HG03354 (cell line): ENCODE data around the gene WWOX.

Experiments
- ATAC-seq: cut with Tn5 transposase; IDR thresholded peaks from one replicate; pipeline ENCODE4 v1.9.1; 2021; ENCODE audit warnings: mild to moderate bottlenecking; ENCODE audit not compliant: unreplicated experiment, poor library complexity, severe bottlenecking

The WWOX gene

DNA sequence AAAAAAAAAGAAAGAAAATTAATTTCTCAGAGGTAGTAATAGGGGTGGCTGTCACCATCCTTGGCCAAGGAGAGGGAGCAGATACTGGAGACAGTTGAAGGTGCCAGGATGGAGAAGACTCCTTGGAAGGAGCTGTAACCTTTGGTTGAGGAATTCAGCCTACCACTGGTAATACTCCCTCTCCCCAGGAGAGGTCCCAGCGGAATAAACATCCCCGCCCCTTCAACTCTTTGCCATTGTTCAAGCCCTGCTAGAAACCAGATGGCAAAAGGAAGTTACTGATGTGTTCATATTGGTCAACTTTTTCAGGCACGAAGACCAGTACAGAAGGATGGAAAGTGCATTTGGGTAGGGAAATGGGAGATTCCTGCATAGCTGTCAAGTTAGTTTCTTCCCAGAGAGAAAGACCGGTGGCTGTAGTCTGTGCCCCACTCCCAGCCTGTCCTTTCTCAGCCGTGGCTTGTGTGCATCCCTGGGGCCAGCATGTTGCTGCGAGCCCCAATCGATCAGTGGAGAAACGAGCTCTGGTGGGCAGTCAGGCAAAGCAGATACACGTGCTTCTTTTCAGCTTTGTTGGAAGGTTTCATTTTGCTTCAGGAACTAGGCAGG, 889.0 kb downstream of the WWOX start:
- no peak for ATAC-seq

DNA sequence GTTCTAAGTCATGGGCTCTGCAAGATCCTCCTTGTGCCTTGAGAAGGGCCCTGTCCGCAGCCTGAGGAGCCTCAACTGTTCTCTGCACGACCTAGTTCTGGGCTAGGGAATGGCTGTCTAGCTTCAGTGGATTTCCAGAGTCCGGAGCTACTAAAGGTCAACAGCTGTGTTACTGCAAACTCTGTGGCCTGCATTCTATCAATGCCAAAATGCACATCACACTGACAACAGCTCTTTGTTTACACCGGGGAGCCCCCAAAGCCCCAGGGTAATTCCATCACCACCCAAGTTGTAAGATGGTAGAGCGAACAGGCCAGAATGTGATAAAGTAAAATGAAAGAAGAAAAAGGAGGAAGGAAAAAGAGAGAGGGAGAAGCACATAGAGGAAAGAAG, 890.9 kb downstream of the WWOX start:
- ATAC-seq: peak; percentile 24

DNA sequence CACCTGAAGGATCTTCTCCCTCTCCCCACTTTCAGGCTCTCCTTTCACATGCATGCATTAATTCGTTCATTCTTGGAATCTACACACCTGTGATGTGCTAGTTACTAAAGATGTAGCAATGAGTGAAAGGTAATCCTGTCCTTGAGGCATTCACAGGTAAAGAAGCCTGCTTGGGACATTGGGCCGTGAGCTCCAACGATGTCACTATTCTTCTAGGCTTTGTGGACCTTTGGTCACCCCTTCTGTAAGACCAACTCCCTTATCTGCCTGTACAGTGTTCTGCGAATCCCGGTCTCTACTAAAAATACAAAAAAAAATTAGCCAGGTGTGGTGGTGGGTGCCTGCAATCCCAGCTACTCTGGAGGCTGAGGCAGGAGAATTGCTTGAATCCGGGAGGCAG, 892.5 kb downstream of the WWOX start:
- no peak for ATAC-seq

DNA sequence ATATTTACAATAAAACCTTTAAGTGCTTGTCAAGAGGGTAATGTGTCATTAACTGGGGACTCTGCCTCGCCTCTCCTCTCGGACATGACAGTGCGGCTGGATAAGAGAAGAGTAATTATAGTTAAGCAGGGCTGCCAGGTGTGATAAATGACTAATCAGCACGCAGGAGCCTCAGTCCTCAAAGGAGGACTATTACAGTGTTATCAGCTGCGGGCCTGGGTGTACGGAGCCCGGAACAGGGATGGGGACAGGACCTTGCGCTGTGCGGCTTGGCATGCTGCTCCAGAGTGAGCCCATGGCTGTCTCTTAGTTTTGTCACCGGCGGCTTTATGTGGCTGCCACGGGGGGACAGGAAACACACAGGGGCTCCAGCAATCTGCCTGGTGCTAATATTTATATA, 893.9 kb downstream of the WWOX start:
- ATAC-seq: no peak

DNA sequence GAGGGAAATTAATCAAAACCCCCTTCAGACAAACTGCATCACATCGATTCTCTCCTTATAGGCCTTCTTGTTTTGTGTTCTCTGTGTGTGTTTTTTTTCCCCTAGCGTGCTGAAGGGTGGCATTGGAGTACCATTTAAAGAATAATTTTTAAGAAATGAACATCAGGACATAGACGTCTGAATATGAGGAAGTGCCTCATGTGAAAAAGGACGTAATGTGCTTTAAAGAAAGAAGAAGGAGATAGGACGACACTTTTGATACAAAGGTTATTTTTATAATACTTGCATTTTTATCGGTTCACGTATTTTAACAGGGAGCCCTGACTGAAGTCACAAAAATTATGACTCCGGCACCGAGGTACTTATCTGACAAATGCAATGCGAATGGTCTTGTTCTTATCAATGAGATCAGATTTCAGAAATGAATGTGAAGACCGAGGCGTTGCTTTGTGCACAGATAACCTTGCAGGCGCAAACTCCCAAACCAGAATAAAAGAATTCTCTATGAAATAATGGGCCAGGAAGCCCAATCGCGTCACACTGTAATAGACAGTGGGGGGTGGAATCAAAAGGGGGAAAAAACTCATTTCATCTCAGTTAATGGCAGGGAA, 894.8 kb downstream of the WWOX start:
- ATAC-seq: no peak

DNA sequence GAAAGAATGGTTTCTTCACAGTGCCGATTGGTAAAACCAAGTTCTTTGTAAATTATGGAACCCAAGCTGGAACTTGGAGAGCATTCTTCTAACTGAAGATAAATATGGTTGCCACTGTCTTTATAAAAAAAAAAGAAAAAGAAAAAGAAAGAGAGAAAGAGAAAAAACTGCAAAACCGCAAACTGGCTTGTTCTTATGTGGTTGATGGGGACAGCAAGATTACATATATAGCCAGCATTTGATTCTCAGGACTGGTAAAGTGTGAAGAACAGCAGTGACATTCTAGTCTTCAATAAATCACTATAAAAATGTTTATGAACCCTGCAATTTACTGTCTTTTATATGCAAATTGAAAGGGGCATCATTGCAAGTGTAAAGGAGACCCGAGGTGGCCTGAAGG, 896.0 kb downstream of the WWOX start:
- no peak for ATAC-seq

DNA sequence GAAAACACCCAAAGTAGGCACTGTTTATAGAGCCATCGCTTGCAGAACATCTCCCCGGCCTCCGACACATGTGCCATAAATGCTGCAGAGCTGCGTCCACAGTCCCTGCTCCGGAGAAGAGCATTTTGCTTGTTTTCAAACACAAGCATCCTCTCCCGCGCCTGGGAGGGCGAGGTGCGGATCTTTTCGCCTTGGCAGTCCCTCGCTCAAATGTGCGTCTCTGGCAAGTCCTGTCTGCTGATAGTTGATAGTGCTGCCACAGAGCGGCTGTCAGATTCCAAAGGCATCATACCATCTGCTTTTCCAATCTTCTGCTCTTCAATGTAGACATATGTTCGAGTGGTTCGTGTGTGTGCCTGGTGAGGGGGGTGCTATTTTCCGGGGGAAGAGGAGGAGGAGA, 897.3 kb downstream of the WWOX start:
- no peak for ATAC-seq

DNA sequence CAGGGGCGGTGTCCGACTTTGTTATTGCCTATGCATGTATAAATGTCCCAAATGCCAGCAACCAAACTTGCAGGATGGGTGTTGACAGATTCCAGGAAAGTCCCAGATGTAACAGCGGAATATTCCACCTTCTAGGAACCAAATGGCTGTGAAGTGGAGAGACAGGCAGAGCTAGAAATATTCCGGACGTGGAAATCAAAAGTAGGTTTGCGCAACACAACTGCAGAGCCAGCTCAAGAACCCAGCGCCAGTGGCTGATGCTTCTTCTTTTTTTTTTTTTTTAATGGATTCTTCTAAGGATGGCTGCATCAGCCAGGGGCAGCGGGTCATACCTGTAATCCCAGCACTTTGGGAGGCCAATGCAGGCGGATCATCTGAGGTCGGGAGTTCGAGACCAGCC, 899.4 kb downstream of the WWOX start:
- no peak for ATAC-seq

DNA sequence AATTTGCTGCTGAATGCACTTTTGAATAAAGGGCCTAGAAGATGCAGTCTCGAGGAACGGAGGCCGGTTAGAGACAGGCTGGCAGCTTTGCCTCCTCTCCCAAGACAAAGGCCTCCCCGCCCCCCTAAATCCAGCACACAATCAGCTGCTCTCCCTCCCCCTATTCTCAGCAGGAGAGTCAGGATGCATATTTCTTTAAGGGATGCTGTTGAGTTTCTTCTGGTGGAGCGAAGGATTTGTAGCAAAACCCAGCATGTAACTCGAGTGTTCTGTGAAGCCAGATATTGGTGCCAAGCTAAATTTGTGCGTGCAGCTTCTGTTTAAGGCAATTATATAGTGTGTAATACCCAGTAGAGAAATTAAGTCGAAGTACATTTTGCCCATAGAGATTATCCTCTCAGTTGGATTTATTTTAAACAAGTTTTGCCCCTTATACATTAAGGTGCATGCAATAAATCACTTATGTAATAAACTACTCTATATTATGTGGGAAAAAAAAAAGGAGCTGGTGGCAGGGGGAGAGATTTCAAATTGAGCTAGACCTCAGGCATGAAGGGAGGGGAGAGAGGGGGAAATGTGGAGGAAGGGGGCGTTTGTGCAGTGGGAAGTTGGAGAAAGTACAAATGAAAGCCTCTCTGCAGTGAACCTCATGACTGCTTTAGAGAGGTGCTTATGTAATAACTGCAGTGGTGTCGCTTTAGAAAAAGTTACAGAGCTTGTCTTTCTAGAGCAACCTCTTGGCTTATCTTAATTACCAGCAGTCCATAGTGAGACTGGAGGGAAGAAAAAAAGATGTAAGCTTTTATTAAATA, 901.9 kb downstream of the WWOX start:
- no peak for ATAC-seq

DNA sequence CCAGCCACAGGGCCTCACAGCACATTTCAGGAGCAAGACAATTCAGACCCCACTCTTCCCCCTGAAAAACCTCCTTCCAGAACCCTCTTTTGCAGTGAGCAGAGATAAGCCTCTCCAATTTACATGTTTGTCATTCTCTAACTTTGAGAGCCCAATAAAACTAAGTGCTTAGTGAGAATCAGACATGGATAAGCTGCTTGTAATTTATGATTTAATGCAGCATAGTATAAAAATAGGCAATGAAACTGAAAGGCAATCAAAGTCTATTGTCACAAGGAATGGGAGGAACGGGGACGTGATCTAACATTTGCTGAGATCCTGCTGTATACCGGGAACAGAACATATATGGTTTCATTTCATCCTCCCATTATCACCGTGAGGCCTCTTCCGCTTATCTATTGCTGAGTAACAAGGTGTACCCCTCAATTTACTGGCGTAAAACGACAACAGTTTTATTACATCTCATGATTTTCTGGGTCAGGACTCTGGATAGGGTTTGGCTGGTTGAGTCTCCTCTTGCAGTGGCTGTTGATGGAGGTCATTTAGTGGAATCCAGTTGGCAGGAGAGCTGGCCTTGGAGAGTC, 903.7 kb downstream of the WWOX start:
- no peak for ATAC-seq

DNA sequence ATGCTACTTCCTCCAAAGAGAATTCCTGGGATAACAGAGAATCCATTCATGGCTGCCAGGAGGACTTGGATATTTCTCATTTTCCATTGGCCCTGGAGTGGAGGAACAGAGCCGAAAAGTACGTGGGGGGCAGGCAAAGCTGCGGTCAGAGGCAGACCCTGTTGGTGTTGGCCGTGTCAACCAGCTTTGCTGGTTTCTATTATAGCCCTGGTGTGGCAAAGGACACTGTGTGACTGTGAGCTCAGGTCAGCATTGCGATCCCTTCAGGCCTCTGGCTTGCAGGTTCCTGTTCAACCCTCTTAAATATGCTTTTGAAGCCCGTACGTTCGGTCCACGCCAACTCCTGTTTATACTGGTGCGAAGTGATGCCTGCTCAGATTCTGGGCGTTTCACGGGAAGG, 904.9 kb downstream of the WWOX start:
- no peak for ATAC-seq

DNA sequence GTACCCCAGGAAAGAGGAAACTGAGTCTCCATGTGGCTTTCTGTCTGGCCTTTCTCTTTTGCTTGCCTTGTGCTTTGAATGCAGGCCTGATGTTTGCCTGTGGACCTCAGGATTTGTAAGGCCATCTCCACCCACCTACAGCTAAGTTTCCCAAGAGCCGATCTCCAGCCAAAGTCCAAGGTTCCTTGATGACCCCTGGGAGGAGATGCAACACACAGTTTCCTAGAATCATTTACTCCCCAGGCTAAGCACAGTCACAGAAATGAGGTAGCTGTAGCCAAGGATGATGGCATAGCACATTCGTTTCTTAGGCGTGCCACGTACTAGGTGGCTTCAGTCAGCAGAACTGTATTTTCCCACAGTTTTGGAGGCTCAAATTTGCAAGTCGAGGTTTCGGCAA, 905.6 kb downstream of the WWOX start:
- ATAC-seq: no peak

DNA sequence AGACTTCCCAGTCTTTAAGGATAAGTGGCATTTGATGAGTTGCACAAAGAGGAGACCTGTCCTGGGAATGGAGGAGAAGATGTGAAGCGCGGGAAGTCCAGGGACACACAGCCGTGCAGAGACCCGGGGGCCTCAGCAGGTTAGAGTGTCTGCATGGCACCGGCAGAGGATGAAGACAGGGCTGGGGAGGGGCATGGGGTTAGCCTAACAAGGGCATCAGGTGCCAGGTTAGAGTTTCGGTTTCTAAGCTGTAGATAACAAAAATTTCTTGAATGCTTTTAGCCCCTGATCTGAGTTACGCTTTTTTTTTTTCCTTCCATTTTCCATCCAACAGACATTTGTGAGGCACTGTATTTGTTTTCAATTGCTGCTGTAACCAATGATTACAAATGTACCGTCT, 906.8 kb downstream of the WWOX start:
- no peak for ATAC-seq

DNA sequence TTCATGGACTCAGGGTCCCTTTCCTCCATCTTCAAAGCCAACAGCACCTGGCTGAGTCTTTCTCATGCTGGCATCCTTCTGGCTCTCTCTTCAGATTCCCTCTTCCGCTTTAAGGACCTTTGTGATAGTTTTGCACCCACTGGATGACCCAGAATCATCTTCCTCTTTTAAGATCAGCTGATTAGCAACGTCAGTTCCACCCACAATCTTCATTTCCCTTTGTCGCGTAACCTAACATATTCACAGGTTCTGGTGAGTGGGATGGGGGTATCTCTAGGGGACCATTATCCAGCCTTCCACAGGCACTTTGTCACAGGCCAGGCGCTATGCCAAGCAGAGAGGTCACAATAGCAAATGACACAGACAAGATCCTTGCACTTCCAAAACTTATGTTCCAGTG, 907.3 kb downstream of the WWOX start:
- ATAC-seq: no peak

DNA sequence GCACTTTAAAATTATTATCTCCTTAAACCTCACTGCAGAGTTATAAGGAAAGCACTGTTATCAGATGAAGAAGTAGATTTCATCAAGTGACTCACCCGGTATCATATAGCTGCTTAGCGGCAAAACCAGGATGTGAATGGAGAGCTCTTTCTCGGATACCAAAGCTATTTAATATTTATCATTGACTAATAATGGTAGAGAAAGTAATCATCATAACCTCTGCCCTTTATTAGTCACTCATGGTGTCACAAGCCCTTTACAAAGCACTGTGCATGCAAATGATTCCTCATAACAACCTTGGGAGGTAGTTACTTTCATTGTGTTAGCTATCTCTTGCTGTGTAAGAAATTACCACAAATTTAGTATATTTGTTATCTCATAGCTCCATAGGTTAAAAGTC, 908.2 kb downstream of the WWOX start:
- peak; percentile 74 for ATAC-seq

DNA sequence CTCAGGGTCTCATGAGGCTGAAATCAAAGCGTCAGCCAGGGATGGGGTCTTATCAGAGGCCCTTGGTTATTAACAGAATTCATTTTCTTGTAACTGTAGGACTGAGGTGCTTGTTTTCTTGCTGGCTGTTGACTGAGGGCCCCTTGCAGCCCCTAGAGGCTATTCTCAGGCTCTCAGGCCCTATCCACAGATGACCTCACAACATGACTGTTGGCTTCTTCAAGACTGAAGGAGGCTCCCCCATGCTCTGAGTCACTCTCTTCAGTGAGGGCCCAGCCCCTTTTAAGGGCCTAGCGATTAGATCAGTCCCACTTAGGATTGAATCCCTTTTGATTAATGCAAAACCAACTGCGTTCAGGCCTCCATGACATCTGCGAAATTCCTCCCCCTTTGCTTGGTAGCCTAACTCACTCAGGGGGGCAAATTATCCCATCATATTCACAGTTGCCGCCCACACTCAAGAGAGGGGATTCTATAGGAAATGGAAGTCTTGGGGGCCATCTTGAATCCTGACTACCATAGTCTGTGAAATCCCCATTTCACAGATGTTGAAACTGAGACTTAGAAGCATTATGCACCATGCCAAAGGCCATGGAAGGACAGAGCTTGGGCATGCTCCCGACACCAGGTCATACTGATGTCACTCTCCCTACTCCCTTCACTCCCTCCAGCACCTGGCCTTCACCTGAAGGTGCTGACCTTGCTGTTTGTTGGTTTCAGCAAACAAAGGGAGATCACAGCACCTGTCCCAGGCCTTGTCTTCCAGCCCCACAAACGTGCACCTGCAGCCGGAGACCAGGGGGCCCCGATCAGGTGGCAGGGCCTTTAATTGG, 908.8 kb downstream of the WWOX start:
- ATAC-seq: peak; percentile 31

DNA sequence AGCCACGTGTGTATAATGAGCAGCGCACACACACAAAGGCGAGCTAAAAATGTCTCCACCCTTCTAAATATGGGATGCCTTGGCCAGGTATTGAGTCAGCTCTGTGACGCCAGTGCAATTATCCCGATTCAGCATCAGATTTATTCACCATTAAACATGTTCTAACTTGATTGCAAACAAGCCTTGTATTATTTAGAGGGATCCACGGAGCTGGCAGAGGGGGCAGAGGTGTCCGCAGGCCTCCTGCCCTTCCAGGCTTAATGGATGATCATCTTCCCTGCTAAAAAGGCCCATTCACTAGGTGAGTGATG, 909.4 kb downstream of the WWOX start:
- ATAC-seq: no peak

DNA sequence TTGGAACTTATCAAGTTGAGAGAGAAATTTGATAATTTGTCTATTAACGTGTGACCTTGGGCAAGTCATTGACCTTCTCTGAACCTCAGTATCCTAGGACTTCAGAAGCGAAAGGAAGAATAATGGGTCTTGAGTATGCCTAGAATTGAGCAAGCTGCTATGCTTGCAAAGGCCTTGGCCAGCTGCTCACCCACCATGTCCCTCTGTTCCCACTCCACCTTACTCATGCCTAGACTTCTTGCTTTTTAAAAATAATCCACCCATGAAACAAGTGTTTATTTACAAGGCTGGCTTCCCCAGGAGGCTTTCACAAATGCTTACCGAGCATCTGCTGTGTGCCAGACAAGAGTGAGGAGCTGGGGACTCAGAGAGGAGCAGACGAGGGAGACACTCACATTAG, 910.4 kb downstream of the WWOX start:
- ATAC-seq: no peak

DNA sequence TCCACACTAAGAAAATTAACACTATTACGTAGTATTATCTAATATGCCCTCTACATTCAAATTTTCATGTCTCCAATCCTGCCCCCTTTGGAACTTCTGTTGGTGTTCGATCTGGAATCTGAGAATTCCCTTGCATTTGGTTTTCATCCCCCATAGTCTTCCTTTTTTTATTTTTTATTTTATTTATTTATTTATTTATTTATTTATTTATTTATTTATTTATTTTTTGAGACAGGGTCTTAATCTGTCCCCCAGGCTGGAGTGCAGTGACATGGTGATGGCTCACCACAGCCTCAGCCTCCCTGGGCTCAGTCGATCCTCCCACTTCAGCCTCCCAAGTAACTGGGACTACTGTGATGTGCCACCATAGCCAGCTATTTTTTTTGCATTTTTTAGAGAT, 911.8 kb downstream of the WWOX start:
- no peak for ATAC-seq

DNA sequence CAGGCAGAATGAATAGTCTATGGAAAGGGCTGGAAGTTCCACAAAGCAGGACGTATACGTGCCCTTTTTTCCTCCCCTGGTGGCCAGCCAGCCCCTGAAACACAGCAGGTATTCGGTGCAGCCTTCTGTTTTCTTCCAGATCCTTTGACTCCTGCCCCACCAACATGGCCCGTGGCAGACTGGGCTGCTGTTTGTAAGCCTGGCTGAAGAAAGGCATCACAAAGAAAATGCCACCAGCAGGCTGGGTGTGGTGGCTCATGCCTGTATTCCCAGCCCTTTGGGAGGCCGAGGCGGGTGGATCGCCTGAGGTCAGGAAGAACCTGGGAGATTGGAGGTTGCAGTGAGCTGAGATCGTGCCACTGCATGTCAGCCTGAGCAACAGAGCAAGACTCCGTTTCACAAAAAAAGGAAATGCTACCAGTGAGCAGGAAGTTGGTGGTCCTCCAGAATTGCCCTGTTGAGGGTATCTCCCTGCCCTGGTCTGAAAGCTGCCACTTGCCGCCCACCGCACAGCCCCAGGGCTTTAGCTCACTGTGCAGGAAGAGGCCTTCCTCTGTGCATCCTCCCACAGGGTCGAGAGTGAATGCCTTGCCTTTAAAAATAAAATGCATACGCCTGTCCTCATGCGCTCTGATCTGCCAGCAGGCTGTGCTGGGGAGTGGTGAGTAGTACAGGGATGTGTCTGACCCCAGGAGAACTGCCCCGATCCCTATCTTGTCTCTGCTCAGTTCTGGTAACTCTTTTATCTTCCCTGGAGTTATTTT, 913.4 kb downstream of the WWOX start:
- no peak for ATAC-seq
